Kidney (tissue), 14 donors: ENCODE measurements around the gene MPV17. TPM values are rescaled to one million over a fixed set of nuclear protein-coding genes. Genes with fewer than 3 reads are reported as not detected.
"Not testable (repeated sequence)": the region's sequence is repeated elsewhere in the genome, so short reads cannot be mapped to it uniquely, and the experiment has no call there.

Experiments
- DNase-seq, 5 donors: peaks; one replicate each; pipeline ENCODE4 v3.0.0-alpha.2; 2013 to 2020
- FAIRE-seq: peaks from 2 replicates; lab custom pipeline; 2012; peaks lifted over from hg19 to GRCh38; lab: Jason Lieb, UNC
- H3K27ac ChIP-seq, 2 donors: one replicate each; pipeline ENCODE4 v1.7.0; 2013; ENCODE audit warnings: low read depth in 2 of 2, low read length in 2 of 2, inconsistent platforms in 1 of 2
- H3K27me3 ChIP-seq: one replicate; pipeline ENCODE4 v1.7.1; 2013; ENCODE audit warnings: low read length, inconsistent platforms; ENCODE audit not compliant: control insufficient read depth, insufficient read depth
- H3K36me3 ChIP-seq, 3 donors: one replicate each; pipeline versions ENCODE4 v1.7.0 to v1.7.1; 2013; ENCODE audit warnings: low read length in 3 of 3, control low read depth in 1 of 3, inconsistent platforms in 1 of 3; ENCODE audit not compliant: insufficient read depth in 3 of 3, control insufficient read depth in 2 of 3
- H3K4me1 ChIP-seq, 3 donors: one replicate each; pipeline versions ENCODE4 v1.7.0 to v1.7.1; 2013; ENCODE audit warnings: low read length in 3 of 3, inconsistent platforms in 1 of 3, low read depth in 1 of 3; ENCODE audit not compliant: control insufficient read depth in 2 of 3, insufficient read depth in 2 of 3
- H3K4me3 ChIP-seq, 3 donors: one replicate each; pipeline versions ENCODE4 v1.7.0 to v1.8.1; 2013; ENCODE audit warnings: low read length in 3 of 3, control low read depth in 1 of 3, inconsistent platforms in 1 of 3
- H3K9ac ChIP-seq, 3 donors: one replicate each; pipeline versions ENCODE4 v1.7.0 to v1.7.1; 2013; ENCODE audit warnings: low read length in 3 of 3, control low read depth in 1 of 3, inconsistent platforms in 1 of 3
- H3K9me3 ChIP-seq, 3 donors: one replicate each; pipeline versions ENCODE4 v1.7.0 to v1.7.1; 2013; ENCODE audit warnings: low read length in 3 of 3, control low read depth in 1 of 3, inconsistent platforms in 1 of 3; ENCODE audit not compliant: control insufficient read depth in 2 of 3, insufficient read depth in 1 of 3
- CTCF ChIP-seq: IDR thresholded peaks from 3 replicates; pipeline ENCODE4 v1.5.1; 2012; ENCODE audit warnings: mild to moderate bottlenecking, moderate library complexity, borderline replicate concordance; ENCODE audit not compliant: insufficient read depth; ENCODE audit errors: extremely low read depth
- intact Hi-C: fragments of 100-400 bp; cut with DNase I; formaldehyde crosslinking; loops from one replicate; pipeline ENCODE4 v1.11.1; 2022
- polyA plus RNA-seq: library from polyadenylated mRNA; stranded (reverse); fragments of 350-450 nt; fragmentation: Illumina TruSeq; extraction: RNeasy Lipid Tissue Mini Kit (QIAGEN cat#74804); gene quantifications from one replicate; pipeline ENCODE4 v1.2.3, GENCODE V29; 2014; ENCODE audit warnings: low read depth, low replicate concordance; ENCODE audit not compliant: insufficient read depth
- total RNA-seq: library from RNA; stranded (reverse); fragmentation: NEBNext Ultra II Directional; extraction: Animal tissue kit (Norgen Biotek cat#: 25700); gene quantifications from one replicate; pipeline ENCODE4 v1.2.1, GENCODE V29; 2021
- donor health status: control.
- donor health status: control.
- donor health status: control.
- donor health status: control.
- donor health status: control.
- donor health status: DM: yes; HTN: yes; CAD: no.
- donor health status: Normal renal cell carcinoma (clear cell type).

Gene MPV17
- total and polyA plus RNA-seq, 2 donors from 2014 or later: 66.2 to 120 TPM

GRCh38 chr2:27354597-27354927 is 31.7 kb upstream of the MPV17 start:
- intact Hi-C loops: no loop called here
- TF ChIP-seq CTCF: no peak
- no peaks in the 10 kb centered on the region for H3K9me3 ChIP-seq
- no peaks in the 10 kb centered on the region for H3K27me3 ChIP-seq
- peaks cover 0 to 10% (median 8%) of the 10 kb centered on the region in 3 donors for H3K4me1 ChIP-seq
- H3K27ac ChIP-seq: no peak overlapping the region
- FAIRE-seq (no peak), DNase-seq (no peak)
- H3K36me3 ChIP-seq: no peaks in the 10 kb centered on the region
- H3K4me3 ChIP-seq: no peak overlapping the region
- H3K9ac ChIP-seq: no peak overlapping the region

GRCh38 chr2:27353762-27354596 is 31.1 kb upstream of the MPV17 start:
- Histone ChIP-seq H3K36me3 (no peaks in the 10 kb centered on the region), H3K27me3 (no peaks in the 10 kb centered on the region), H3K4me3 (no peak overlapping the region), H3K4me1 (peaks cover 0 to 10% (median 8%) of the 10 kb centered on the region in 3 donors), H3K27ac (no peak overlapping the region), H3K9me3 (no peaks in the 10 kb centered on the region), H3K9ac (no peak overlapping the region)
- TF ChIP-seq CTCF: no peak
- peak in 2 of 5 donors; percentile 29 to 49 for DNase-seq
- intact Hi-C loops: no loop called here
- no peak for FAIRE-seq

GRCh38 chr2:27353386-27353761 is 30.5 kb upstream of the MPV17 start:
- H3K36me3 ChIP-seq, H3K9ac ChIP-seq, FAIRE-seq, H3K27ac ChIP-seq, H3K27me3 ChIP-seq, H3K9me3 ChIP-seq, DNase-seq, intact Hi-C loops, H3K4me3 ChIP-seq, H3K4me1 ChIP-seq: not testable (repeated sequence)

- DNase-seq: no peak
- H3K4me1 ChIP-seq: peaks cover 0 to 3% (median 0%) of the 10 kb centered on the region in 3 donors
Observed at GRCh38 chr2:27351802-27352598, 29.1 kb upstream of the MPV17 start.

More at GRCh38 chr2:27351802-27352598, 29.1 kb upstream of the MPV17 start:
- H3K4me3 ChIP-seq: no peak overlapping the region
- no peak overlapping the region for H3K9ac ChIP-seq
- intact Hi-C loops: no loop called here
- H3K27me3 ChIP-seq: no peaks in the 10 kb centered on the region
- H3K9me3 ChIP-seq: no peaks in the 10 kb centered on the region
- H3K27ac ChIP-seq: no peak overlapping the region
- H3K36me3 ChIP-seq: no peaks in the 10 kb centered on the region
- no peak for TF ChIP-seq CTCF
- FAIRE-seq: no peak
